Measurements from ENCODE around the gene PTPRU.

GRCh38 chr1:29352719-29353420, 116.5 kb downstream of the PTPRU start:
- TF ChIP-seq POLR2A (IDR thresholded peaks at IDR 0.05): no peak
- TF ChIP-seq, protein P1, sequence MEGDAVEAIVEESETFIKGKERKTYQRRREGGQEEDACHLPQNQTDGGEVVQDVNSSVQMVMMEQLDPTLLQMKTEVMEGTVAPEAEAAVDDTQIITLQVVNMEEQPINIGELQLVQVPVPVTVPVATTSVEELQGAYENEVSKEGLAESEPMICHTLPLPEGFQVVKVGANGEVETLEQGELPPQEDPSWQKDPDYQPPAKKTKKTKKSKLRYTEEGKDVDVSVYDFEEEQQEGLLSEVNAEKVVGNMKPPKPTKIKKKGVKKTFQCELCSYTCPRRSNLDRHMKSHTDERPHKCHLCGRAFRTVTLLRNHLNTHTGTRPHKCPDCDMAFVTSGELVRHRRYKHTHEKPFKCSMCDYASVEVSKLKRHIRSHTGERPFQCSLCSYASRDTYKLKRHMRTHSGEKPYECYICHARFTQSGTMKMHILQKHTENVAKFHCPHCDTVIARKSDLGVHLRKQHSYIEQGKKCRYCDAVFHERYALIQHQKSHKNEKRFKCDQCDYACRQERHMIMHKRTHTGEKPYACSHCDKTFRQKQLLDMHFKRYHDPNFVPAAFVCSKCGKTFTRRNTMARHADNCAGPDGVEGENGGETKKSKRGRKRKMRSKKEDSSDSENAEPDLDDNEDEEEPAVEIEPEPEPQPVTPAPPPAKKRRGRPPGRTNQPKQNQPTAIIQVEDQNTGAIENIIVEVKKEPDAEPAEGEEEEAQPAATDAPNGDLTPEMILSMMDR (IDR thresholded peaks at IDR 0.05): no peak

Measured in upper lobe of left lung (tissue), 4 donors.